WTC11 (cell line): Measurements from ENCODE around the gene ATAD2B. TPM values are rescaled to one million over a fixed set of nuclear protein-coding genes. Genes with fewer than 3 reads are reported as not detected.

Source experiments
- ATAC-seq: fragments of 200-7000 bp; cut with Tn5 transposase; 2 replicates; pipeline ENCODE4 v1.10.0; 2021; ENCODE audit warnings: mild to moderate bottlenecking, moderate library complexity
- CTCF ChIA-PET: fragments of 300-600 bp; sonication (Branson Sonifier 250); formaldehyde crosslinking; loops from one replicate; lab custom pipeline; 2021; ENCODE audit warnings: antibody characterized with exemption; lab: Charles Lee
- POLR2A ChIA-PET: fragments of 350-600 bp; sonication (Branson Sonifier 250); formaldehyde crosslinking; loops from one replicate; lab custom pipeline; 2021; ENCODE audit warnings: antibody characterized with exemption; lab: Charles Lee
- DNase-seq: peaks from one replicate; pipeline ENCODE4 v3.0.0; 2021; ENCODE audit warnings: low spot score
- H3K27ac Mint-ChIP-seq: 2 replicates; pipeline ENCODE4 v1.8.0; 2021; ENCODE audit warnings: mixed read lengths
- H3K27me3 Mint-ChIP-seq: 2 replicates; pipeline ENCODE4 v1.8.0; 2021; ENCODE audit warnings: low read depth, mild to moderate bottlenecking, moderate library complexity, mixed read lengths
- H3K36me3 Mint-ChIP-seq: 2 replicates; pipeline ENCODE4 v1.8.0; 2021; ENCODE audit warnings: mixed read lengths
- H3K4me1 Mint-ChIP-seq: 2 replicates; pipeline ENCODE4 v1.8.0; 2022; ENCODE audit warnings: mixed read lengths
- H3K4me3 Mint-ChIP-seq: 2 replicates; pipeline ENCODE4 v1.8.0; 2021; ENCODE audit warnings: mild to moderate bottlenecking, moderate library complexity, mixed read lengths
- H3K9me3 Mint-ChIP-seq: 2 replicates; pipeline ENCODE4 v1.8.0; 2021; ENCODE audit warnings: mixed read lengths
- ATF6 ChIP-seq: sonication (generic); formaldehyde crosslinking; IDR thresholded peaks from 2 replicates; pipeline ENCODE4 v1.8.1; 2023; ENCODE audit warnings: mild to moderate bottlenecking, missing genetic modification reagents
- CBFB ChIP-seq: sonication (generic); formaldehyde crosslinking; IDR thresholded peaks from 2 replicates; pipeline ENCODE4 v1.8.1; 2022; ENCODE audit warnings: mild to moderate bottlenecking, low read depth, missing genetic modification reagents
- CREB1 ChIP-seq: sonication (generic); formaldehyde crosslinking; IDR thresholded peaks from 2 replicates; pipeline ENCODE4 v1.8.0; 2023; ENCODE audit warnings: mild to moderate bottlenecking, missing genetic modification reagents
- CTCF ChIP-seq: fragments of 200-600 bp; IDR thresholded peaks from 2 replicates; pipeline ENCODE4 v1.8.0; 2022; ENCODE audit warnings: antibody characterized with exemption
- E2F1 ChIP-seq: sonication (generic); formaldehyde crosslinking; IDR thresholded peaks from 2 replicates; pipeline ENCODE4 v1.8.0; 2022; ENCODE audit warnings: mild to moderate bottlenecking, missing genetic modification reagents
- ELF4 ChIP-seq: sonication (generic); formaldehyde crosslinking; IDR thresholded peaks from 2 replicates; pipeline ENCODE4 v1.8.1; 2022; ENCODE audit warnings: low read depth, mild to moderate bottlenecking, moderate library complexity, missing genetic modification reagents
- EMX1 ChIP-seq: fragments of 250-450 bp; sonication (Bioruptor Pico); IDR thresholded peaks from 2 replicates; pipeline ENCODE4 v1.8.0; 2021; ENCODE audit warnings: mild to moderate bottlenecking
- FOXP1 ChIP-seq: sonication (generic); formaldehyde crosslinking; IDR thresholded peaks from 2 replicates; pipeline ENCODE4 v1.8.0; 2022; ENCODE audit warnings: missing genetic modification reagents, mild to moderate bottlenecking, moderate library complexity, borderline replicate concordance
- GABPB1 ChIP-seq: sonication (generic); formaldehyde crosslinking; IDR thresholded peaks from 2 replicates; pipeline ENCODE4 v1.8.1; 2023; ENCODE audit warnings: mild to moderate bottlenecking, missing genetic modification reagents
- HMGXB4 ChIP-seq: sonication (generic); formaldehyde crosslinking; IDR thresholded peaks from 2 replicates; pipeline ENCODE4 v1.8.1; 2023; ENCODE audit warnings: mild to moderate bottlenecking, moderate library complexity, missing genetic modification reagents
- IRF1 ChIP-seq: sonication (generic); formaldehyde crosslinking; IDR thresholded peaks from 2 replicates; pipeline ENCODE4 v1.8.0; 2023; ENCODE audit warnings: missing genetic modification reagents
- KAT7 ChIP-seq: sonication (generic); formaldehyde crosslinking; IDR thresholded peaks from 2 replicates; pipeline ENCODE4 v1.8.1; 2023; ENCODE audit warnings: missing genetic modification reagents, mild to moderate bottlenecking, borderline replicate concordance
- MXD4 ChIP-seq: fragments of 250-450 bp; sonication (Bioruptor Pico); IDR thresholded peaks from 2 replicates; pipeline ENCODE4 v1.8.0; 2021; ENCODE audit warnings: mild to moderate bottlenecking, moderate library complexity, borderline replicate concordance
- NFATC4 ChIP-seq: fragments of 250-450 bp; sonication (Bioruptor Pico); IDR thresholded peaks from 2 replicates; pipeline ENCODE4 v1.9.0; 2021; ENCODE audit warnings: mild to moderate bottlenecking
- NFE2L1 ChIP-seq: sonication (generic); formaldehyde crosslinking; IDR thresholded peaks from 2 replicates; pipeline ENCODE4 v1.8.1; 2023; ENCODE audit warnings: missing genetic modification reagents
- RORB ChIP-seq: fragments of 250-450 bp; sonication (Bioruptor Pico); IDR thresholded peaks from 2 replicates; pipeline ENCODE4 v1.9.0; 2021; ENCODE audit warnings: mild to moderate bottlenecking
- SOX15 ChIP-seq: fragments of 250-450 bp; sonication (Bioruptor Pico); IDR thresholded peaks from 2 replicates; pipeline ENCODE4 v1.9.0; 2021; ENCODE audit warnings: mild to moderate bottlenecking
- TEAD4 ChIP-seq: sonication (generic); formaldehyde crosslinking; IDR thresholded peaks from 2 replicates; pipeline ENCODE4 v1.8.0; 2022; ENCODE audit warnings: mild to moderate bottlenecking, missing genetic modification reagents
- ZNF121 ChIP-seq: sonication (generic); formaldehyde crosslinking; IDR thresholded peaks from 2 replicates; pipeline ENCODE4 v1.8.0; 2023; ENCODE audit warnings: missing genetic modification reagents
- ZNF263 ChIP-seq: sonication (generic); formaldehyde crosslinking; IDR thresholded peaks from 2 replicates; pipeline ENCODE4 v1.8.1; 2022; ENCODE audit warnings: low read depth, mild to moderate bottlenecking, moderate library complexity, missing genetic modification reagents
- total RNA-seq: library from RNA; stranded (reverse); gene quantifications from 3 replicates; pipeline ENCODE4 v1.2.3, GENCODE V29; 2021

ATAD2B gene
- total RNA-seq, 1 experiment from 2014 or later, result 21.5 TPM

GRCh38 chr2:23826771-23827170, 100.2 kb downstream of the ATAD2B start:
- ATAC-seq (no peak), DNase-seq (no peak)
- Mint-ChIP-seq H3K27me3 (no peaks in the 10 kb centered on the region), H3K36me3 (no peaks in the 10 kb centered on the region), H3K4me3 (no peak overlapping the region), H3K27ac (no peak overlapping the region), H3K9me3 (no peaks in the 10 kb centered on the region), H3K4me1 (no peaks in the 10 kb centered on the region)
- POLR2A ChIA-PET, result no interaction called here
- CTCF ChIA-PET, result interaction anchor here (0.6 kb wide), 1 partner anchor 100 kb away, joined by 3 read pairs; the partner anchor contains the start of gene ATAD2B
- no peak for TF ChIP-seq TEAD4 (CRISPR knock-in tag)
- TF ChIP-seq FOXP1, result no peak
- TF ChIP-seq E2F1, result no peak
- no peak for TF ChIP-seq IRF1 (CRISPR knock-in tag)
- TF ChIP-seq ATF6 (CRISPR knock-in tag), result no peak
- TF ChIP-seq ZNF121, result no peak
- TF ChIP-seq CBFB (CRISPR knock-in tag), result no peak
- TF ChIP-seq HMGXB4 (CRISPR knock-in tag), result no peak
- TF ChIP-seq KAT7 (CRISPR knock-in tag), result no peak
- TF ChIP-seq CREB1, result no peak
- TF ChIP-seq GABPB1 (CRISPR knock-in tag), result no peak
- TF ChIP-seq RORB (CRISPR knock-in tag), result no peak
- no peak for TF ChIP-seq ELF4 (CRISPR knock-in tag)

- DNase-seq (no peak), ATAC-seq (no peak)
- Mint-ChIP-seq H3K27ac (no peak overlapping the region), H3K4me1 (no peaks in the 10 kb centered on the region), H3K36me3 (no peaks in the 10 kb centered on the region), H3K27me3 (no peaks in the 10 kb centered on the region), H3K9me3 (no peaks in the 10 kb centered on the region), H3K4me3 (no peak overlapping the region)
- ChIA-PET CTCF (no interaction called here), POLR2A (no interaction called here)
- TF ChIP-seq ZNF263 (CRISPR knock-in tag) (no peak), MXD4 (CRISPR knock-in tag) (no peak), RORB (CRISPR knock-in tag) (no peak), NFE2L1 (CRISPR knock-in tag) (no peak), NFATC4 (CRISPR knock-in tag) (no peak), ZNF121 (no peak), SOX15 (CRISPR knock-in tag) (no peak)
Measured at GRCh38 chr2:23826040-23826439, 100.9 kb downstream of the ATAD2B start.

- TF ChIP-seq CTCF (peak; percentile 54), EMX1 (CRISPR knock-in tag) (no peak)
- TF ChIP-seq, all 79 proteins: peak for 1
- POLR2A ChIA-PET, result interaction anchor here (0.6 to 1.1 kb wide), 2 partner anchors 71 to 102 kb away, joined by 3 to 7 read pairs; partner anchors contain the start of gene ATAD2B
- DNase-seq (no peak), ATAC-seq (peak; percentile 52)
- Mint-ChIP-seq H3K4me1 (no peaks in the 10 kb centered on the region), H3K9me3 (no peaks in the 10 kb centered on the region), H3K27ac (no peak overlapping the region), H3K4me3 (no peak overlapping the region), H3K36me3 (no peaks in the 10 kb centered on the region), H3K27me3 (no peaks in the 10 kb centered on the region)
- CTCF ChIA-PET, result interaction anchor here (0.5 to 2.7 kb wide), 39 partner anchors 8 to 583 kb away, joined by 3 to 30 read pairs (median 4); partner anchors contain the start of genes ATAD2B, SF3B6 and TP53I3
Measured at GRCh38 chr2:23824777-23825212, 102.1 kb downstream of the ATAD2B start.
